Putamen (tissue), 1 donor: Measurements from ENCODE around the gene OPCML.

Source experiments
- DNase-seq: peaks from one replicate; pipeline ENCODE4 v3.0.0-alpha.2; 2016; ENCODE audit warnings: low spot score

The OPCML gene

DNA sequence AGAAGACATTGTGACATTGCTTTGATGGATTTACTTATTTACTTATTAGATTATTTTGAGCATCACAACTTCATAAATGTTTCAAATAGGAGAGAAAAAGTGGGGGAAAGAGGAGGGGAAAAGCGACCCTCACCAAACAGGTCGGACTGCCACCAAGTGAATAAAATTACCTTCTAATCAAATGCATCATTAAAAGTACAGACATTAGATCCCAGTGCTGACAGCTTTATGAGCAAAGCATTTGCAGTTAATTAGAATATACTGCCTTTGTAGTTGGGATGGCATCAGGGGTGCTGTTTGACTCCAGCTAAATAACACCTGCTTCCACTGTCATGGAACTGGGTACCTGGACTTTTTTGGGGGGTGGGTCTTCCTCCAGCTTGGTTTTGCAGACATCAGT is 299.6 kb downstream of the OPCML start:
- DNase-seq: no peak

DNA sequence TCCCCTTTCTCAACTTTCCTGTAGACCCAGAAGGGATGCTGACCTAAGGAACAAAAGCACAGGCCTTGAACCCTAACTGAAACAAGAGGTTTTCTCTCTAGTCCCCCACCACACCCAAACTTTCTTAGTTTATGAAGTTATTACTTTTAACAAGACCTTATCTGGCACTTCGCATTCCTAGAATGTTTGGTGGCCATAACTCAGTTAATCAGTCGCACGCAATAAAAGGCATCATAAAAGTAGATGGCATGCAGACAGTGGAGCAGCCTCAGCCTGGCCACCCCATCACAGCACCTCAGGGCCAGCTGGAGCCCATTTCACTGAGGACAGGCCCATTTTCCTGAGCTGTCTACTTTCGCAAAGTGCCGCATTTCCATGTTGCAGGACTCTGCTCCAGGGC is 301.9 kb downstream of the OPCML start:
- DNase-seq: no peak

DNA sequence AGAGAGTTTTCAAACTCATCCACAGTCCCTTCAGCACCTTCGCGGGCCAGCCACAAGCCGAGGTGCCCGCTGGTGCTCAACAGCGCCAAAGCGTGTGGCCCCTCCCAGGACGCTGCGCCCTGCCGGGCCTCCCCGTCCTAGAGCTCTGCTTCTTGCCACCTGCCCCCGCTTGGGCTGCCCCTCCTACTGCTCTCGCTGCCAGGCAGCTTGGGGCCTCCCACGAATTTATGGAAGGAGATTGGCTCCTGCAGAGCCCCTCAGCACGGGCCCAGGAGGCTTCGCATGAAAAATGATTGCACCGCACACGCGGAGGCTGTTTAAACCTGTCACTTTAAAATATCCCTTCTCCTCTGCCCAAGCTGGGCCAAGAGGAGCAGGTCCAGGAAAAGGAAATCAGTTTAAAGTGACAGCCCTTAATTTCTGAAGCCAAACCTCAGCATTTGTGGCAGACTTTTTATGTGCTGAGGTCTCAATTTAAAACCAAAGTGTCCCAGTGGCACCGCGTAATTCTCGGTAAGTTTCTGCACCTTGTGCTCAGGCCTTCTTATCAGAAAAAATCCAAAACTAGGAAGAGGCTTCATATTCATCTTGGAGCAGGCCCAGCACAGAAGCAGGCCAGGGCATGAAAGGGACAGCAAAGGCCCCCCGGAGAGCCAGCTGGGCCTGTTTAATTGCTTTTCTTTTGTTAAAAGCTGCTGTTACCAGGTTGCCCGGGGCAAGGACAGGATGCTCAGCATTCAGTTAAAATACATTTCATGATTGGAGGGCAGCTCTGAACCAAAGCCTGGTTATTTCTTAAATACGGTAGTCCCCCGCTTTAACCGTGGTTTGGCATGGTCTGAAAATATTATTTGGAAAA is 303.6 kb downstream of the OPCML start:
- DNase-seq: no peak

DNA sequence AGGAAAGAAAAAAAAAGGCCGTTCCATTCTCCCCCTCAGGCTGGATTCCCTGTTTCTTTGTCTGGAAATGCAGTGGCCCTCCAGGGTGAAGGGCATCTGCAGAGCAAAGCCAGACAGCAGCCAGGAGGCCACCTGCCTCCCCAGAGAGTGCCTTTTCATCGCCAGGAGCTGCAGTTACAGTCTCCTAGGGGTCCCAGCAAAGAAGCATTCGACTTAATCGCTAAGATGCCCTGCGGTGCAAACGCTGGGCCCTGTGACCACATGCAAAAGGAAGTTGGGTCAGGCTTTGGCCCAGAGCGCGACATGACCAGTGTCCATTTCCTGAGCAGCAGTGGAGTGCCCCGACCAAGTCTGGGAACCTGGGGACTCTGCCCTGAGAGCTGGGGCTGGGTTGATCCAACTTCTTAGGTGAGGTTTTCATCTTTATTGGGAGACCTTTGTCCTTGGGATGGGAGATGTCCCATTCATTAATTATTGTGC is 304.6 kb downstream of the OPCML start:
- no peak for DNase-seq

DNA sequence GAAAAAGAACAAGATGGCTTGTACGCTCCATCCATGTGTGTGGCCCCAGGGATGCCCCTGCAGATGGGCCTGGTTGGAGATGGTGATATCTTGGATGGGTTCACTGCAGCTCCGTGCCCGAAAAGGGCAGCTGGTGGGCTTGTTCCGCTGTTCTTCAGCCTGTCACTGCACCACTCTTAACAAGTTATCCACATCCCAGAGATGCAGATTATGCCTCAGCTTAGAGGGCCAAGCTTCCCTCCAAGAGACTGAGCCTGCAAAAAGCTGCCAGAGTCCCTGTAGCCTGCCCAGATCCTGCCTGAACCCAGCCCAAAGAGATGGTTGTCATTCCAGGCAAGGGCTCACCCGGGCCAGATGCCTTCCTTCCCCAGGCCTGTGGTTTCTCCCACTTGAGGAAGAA is 308.0 kb downstream of the OPCML start:
- no peak for DNase-seq

DNA sequence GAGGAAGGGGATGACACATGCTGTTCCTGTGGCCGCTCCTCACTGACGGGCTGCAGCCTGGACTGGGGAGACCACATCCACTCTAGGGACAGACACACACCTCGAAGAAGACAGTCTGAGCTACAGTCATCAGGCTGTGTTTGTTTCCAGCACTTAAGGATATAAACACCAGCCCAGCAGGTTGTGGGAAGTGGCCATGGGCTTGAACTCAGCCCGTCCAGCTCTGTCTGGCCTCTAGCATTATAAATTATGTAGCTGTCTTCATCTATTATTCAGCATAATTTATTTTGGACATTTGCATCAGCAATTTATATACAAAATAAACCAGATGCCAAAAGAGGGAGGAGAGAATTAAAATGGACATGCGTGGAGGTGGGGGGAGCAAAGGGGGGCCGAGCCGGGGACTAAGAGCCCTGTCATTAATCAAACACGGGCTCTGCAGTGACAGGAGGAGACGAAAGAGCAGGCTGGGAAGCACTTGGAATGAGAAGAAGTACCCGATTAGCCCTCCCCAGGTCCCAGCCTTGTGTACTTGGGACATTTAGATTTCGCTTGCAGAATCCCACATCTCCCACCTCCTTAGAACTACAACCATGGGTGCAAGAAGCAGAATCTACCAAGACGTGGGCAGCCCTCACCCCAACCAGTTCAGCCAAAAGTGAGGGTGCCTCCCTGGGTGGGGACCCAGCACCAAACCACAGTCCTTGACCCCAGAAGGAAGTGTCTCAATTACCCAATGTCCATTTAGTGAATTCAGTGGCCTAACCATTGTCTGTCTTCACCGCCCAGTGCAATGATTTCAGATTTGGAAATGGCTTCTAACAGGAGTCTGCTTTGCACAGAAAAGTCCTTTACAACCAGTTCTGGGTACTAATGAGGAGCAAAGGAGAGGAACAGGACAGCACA is 309.6 kb downstream of the OPCML start:
- DNase-seq: no peak

DNA sequence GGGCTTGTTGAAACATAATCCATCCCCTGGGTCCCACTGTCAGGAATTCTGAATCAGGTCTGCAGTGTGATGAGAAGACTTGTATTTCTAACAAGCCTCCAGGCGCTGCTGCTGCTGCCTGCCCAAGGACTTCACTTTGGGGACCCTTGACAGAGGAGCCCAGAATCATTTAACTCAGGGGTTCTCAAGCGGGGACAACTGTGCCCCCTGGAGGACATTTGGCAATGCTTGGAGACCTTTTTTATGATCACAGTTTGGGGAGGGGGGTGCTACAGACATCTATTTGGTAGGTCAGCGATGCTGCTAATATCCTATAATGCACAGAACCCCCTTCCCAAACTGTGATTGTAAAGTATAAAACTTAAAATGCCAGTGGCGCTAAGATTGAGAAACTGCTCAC is 312.8 kb downstream of the OPCML start:
- DNase-seq: no peak

DNA sequence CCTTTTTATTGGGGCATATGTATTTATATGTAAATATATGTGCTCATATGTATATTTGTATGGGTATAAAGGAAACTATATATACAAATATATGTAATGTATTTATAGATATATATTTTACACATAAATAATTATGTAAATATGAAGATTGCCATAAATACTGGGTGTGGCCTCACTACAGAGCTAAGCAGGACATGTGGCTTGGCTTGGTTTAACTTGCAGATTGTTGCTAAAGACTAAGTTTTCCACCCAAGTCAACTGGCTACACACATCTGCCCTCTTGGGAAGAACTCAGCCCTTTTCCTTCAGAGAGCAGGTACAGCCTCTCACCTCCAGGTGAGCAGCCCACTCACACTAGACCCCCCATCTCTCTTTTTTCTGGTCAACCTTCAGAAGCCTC is 315.5 kb downstream of the OPCML start:
- no peak for DNase-seq

DNA sequence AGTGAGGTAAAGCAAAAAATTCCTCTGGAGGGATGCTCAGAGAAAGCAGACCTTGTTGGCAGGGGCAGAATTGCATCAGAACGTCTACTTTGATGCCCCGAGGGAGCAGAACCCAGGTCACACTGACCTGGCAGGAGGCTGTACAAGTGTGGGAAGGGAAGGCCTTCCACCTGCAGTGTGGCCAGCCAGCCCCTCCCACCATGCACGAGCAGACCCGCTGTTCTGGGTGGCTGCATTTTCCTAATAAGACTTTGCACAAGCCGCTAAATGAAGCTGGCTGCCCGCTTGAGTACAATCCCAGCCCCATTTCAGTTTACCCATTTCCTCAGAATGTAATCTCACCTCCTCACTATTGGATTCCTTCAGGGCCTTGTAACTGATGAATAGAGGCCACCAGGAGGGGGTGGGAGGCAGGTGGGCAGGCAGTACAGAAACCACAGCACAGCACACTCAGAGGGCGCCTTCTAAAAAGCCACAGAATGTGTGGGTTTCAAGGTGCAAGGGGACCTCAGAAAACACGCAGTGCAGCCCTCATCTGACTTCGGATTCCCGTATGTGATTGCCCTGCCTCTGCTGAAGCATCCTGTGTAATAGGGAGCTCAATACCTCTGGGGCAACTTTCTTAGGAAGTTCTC is 316.6 kb downstream of the OPCML start:
- no peak for DNase-seq

DNA sequence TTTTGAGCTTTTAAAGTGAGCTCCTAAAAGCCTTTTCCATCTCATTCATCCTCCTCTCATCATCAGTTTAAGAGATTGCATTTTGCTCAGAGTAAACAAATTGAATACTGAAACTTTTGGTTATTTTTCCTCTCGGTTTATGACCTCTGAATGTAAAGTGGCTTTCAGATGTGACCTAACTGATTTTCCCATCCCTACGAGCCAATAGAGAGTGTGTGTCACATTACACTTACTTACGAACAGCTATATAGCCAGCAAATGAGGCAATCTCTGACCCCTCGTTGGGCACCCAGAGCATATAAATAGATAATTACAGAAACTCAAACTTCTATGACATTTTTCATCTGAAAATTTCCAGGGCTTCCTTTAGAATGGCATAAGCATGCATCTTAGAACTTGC is 317.7 kb downstream of the OPCML start:
- no peak for DNase-seq

DNA sequence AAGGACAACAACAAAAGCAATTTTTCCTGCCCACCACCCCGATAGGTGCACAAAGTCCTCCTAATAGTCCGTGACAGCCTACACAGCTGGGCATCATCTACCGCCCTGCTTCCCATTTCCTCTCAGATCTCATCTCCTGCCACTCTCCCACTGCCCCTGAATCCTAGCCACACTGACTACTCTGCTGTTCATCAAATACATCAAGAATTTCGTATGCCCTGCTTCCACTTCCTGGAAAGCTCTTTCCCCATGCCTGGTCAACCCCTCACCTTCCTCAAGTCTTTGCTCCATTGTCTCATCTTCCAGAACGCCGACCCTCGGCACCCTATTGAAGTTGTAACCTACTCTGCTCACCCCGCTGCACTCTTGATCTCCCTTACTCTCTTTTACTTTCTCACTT is 320.1 kb downstream of the OPCML start:
- DNase-seq: no peak

DNA sequence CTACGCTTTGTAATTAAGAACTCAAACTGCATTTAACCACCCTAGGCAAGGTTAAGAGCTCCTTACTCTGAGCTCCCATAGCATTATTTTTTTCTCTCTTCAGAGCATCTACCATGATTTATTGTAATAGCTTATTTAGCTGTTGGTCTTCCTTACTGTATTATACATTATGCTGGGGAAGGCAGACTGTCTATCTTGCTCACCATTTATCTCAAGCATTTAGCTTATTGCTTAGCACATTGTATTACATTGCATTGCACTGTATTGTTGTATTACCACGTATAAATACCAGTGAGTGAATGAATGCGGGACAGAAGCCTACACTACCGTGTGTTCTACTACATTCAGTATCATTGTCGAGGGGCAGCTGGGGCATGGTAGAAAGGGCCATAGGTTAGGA is 324.3 kb downstream of the OPCML start:
- DNase-seq: no peak

DNA sequence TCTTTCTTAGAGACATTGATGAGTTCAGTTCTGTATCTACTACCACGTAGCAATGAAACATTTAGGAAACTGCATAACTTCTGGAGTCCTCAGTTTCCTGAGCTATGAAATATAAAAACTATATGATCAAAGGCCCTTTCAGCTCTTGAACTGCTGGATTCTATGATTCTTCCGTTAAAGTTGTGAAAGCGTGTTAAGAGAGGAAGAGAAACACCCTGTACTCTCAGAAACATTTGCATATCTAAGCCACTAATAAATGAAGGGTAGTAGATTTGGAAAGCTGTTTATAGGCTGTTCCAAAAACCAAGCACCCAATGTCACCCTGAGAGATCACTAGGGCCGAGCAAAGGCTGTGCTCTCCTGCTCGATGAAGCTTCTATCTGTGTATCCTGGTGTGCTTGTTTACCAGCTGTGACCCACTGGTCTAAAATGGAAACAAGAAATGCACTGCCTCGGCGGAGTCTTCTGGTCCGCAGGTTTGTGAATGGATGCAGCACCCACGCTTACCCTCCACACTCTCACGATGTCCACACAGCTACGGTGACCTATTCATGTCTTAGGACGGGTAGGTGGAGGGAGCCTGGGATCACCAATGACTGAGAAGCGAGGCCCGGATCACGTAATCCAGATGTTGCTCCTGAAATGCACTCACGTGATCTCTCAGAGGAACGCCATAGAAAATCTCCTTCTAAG is 325.8 kb downstream of the OPCML start:
- no peak for DNase-seq

DNA sequence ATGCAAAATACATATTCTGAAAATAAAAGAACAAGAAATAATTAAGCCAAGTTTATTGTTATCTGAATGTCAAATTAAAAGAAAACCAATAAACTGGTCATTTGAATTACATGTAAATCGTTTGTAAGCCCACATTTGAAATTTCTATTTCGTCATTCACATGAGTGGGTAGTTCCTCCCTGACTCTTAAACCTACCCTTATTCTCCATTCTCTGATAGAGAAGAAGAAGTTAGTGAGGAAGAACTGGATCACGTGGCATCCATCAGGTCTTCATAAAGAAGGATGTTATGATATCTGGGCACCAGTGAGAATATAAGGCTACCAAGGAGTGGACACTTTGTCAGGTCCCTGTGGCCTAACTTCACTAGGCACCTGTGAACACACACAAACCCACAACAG is 328.1 kb downstream of the OPCML start:
- no peak for DNase-seq

DNA sequence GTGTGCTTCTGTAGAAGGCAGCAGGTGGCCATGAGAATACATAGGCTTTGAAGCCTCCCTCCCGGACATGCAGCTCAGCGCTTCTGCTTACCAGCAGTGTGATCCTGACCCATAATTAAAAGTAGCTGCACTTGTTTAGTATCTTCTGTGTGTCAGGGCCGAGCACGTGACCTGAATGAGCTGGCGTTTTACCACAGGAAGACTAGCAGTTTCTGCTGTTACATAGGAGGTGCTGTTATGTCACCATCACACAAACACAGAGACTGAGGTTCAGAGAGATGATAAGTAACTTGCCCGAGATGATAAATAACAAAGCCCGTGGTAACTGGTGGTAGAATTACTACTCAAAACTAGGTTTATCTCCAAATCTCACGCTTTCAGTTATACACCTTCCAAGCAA is 329.5 kb downstream of the OPCML start:
- no peak for DNase-seq

DNA sequence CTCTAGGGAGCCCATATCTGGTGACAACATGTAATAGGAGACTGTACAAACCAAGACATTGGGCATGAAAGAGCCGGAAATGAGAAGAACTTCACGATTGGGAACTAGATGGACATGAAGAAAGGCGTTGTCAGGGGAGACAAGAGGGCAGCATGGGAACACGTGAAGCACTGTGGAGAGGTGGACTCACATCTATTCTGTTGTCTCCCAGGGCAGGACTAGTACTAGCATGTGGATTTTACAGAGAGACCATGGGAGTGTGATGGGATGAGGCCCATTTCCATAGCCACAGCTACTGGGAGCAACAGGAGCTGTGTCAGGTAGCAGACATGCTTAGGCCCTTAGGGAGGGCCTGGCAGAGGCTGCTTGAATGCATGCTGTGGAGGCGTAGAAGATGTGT is 333.9 kb downstream of the OPCML start:
- no peak for DNase-seq

DNA sequence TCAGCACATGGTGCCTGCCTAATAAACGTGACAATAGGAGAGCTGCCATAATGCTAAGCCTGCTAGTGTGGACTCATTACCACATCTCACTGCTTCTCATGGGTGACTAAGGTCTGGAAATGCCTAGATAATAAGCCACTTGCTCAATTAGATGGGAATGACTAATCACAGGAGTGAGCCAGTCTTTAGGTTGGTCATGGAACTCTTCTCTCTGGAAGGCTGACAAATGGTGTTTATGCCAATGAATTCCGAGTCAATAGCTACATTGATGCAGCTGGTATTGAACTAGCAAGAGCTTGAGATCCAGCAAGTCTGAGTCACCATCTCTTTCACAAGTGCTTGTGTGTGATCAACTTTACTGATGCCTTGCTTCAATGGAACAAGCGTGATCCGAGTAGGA is 334.9 kb downstream of the OPCML start:
- DNase-seq: no peak

DNA sequence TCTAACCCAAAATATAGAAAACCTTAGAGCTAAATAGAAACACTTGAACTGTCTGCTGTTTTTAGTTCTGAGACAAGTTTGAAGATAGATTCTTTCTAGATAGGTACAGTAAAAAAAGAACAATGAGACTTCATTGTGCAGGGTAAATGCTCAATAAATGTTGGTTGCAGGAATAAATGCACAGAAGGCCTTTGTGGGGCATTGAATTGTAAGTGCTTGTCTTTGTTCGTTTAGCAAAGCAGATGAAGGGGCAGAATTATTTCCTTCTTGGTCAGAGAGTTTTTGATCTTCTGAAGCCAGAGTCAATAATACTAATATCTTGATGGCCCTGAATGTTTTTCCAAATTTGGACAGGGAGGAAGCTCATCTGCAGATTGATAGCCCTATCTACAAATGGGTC is 340.4 kb downstream of the OPCML start:
- no peak for DNase-seq

DNA sequence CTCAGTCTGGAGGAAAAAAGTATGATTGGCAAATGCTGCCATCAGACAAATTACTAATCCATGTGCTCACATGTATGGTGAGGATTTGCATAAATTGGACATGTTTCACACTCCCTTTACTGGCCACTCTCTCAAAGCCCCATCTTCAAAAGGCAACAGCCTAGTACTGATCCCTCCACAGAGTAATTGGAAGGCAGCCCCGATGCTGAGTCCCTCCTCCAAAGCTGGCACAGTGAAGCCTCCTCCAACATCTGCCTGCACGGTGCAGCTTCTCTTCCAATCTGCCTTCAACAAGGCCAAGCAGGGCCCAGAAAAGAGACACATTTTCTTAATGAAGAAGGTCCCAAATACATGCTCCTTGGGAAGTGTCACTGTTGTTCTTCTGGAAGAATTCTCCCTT is 350.6 kb downstream of the OPCML start:
- no peak for DNase-seq

DNA sequence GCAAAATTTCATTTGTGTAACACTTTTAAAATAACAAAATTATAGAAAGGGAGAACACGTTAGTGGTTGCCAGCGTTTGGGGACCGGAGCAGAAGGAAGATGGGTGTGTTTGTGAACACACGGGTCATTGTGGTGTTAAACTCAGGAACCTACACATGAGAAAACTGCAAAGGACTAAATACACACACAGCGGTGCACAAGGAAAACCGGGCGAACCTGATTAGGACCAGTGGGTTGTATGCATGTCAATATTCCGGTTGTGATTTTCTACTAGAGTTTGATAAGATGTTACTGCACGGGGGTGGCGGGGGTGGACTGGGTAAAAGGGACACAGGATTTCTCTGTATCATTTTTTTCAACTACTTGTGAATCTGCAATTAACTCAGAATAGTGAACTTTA is 351.2 kb downstream of the OPCML start:
- no peak for DNase-seq

DNA sequence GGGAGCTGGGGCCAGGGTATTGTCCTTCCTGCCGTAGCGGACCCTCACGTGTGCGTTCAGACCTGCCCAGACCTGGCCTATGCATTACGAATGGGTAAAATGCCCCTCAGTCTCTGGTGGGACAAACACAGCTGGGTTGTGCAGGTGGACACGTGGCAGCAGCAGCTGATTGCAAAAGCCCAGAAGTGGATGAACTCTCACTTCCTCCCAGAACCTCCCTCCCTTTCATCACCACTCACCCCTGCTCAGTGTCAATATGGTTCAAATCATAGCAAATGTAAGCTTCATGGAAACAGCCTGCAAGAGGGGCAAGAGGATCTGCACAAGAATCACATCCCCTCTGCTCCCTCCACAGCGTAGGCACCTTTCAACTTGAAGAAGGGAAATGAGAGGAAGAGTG is 352.1 kb downstream of the OPCML start:
- DNase-seq: no peak

DNA sequence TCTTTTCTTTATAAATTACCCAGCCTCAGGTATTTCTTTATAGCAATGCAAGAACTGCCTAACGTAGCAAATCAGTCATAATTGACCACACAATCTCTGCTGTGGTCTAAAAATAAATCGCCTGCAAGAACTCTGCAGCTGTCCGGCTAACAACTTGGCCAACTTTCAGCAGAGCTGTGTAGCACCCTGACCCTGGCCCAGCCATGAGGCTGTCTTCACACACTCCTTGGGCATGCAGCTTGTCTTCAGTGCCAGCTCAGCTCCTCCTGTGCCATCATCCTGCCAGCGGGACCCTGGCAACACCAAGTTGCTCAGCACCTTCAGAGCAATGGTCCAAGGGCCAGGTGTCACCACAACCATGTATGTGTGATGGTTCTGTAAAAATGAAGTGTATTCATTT is 355.6 kb downstream of the OPCML start:
- no peak for DNase-seq
